Heart right ventricle (tissue), 16 donors: ENCODE data around the gene GABRA6. TPM values are rescaled to one million over a fixed set of nuclear protein-coding genes. Genes with fewer than 3 reads are reported as not detected.

ENCODE experiments used
- ATAC-seq, 8 donors: fragments of 200-7000 bp; cut with Tn5 transposase; one replicate each; pipeline ENCODE4 v1.9.1; 2020; ENCODE audit warnings: mild to moderate bottlenecking in 8 of 8, moderate library complexity in 8 of 8, moderate number of reproducible peaks in 1 of 8
- DNase-seq, 2 donors: peaks; one replicate each; pipeline ENCODE4 v3.0.0-alpha.2; 2020
- H3K27ac ChIP-seq, 10 donors: fragments of 200-600 bp; sonication (generic) in 2 of 10; one replicate each; pipeline versions ENCODE4 v1.5.0 to v1.8.0; 2020 to 2022; ENCODE audit warnings: mild to moderate bottlenecking in 3 of 10
- H3K27me3 ChIP-seq, 7 donors: fragments of 200-600 bp; one replicate each; pipeline ENCODE4 v1.8.0; 2021 to 2022; ENCODE audit warnings: mild to moderate bottlenecking in 2 of 7
- H3K36me3 ChIP-seq, 9 donors: fragments of 200-600 bp; sonication (generic) in 1 of 9; one replicate each; pipeline versions ENCODE4 v1.5.0 to v1.8.0; 2020 to 2022; ENCODE audit warnings: mild to moderate bottlenecking in 2 of 9
- H3K4me1 ChIP-seq, 9 donors: fragments of 200-600 bp; sonication (generic) in 1 of 9; one replicate each; pipeline versions ENCODE4 v1.5.0 to v1.8.0; 2020 to 2022; ENCODE audit warnings: mild to moderate bottlenecking in 4 of 9
- H3K4me3 ChIP-seq, 10 donors: fragments of 200-600 bp; sonication (generic) in 2 of 10; one replicate each; pipeline versions ENCODE4 v1.5.0 to v1.8.0; 2020 to 2022; ENCODE audit warnings: mild to moderate bottlenecking in 7 of 10, moderate library complexity in 2 of 10
- H3K9me3 ChIP-seq, 11 donors: fragments of 200-600 bp in 10 of 11; sonication (generic) in 2 of 11; one replicate each; pipeline versions ENCODE4 v1.5.0 to v1.8.0; 2013 to 2022; ENCODE audit warnings: mild to moderate bottlenecking in 2 of 11, control low read depth in 1 of 11, moderate library complexity in 1 of 11
- WGBS, 2 donors: extraction: QIAGEN DNeasy Blood & Tissue Kit; methylation state at CpG; one replicate each; pipeline ENCODE4 v1.1.7; 2013; ENCODE audit warnings: inconsistent platforms in 1 of 2; 5-methylcytosine and 5-hydroxymethylcytosine counted together
- intact Hi-C, 10 donors: fragments of 100-400 bp; cut with DNase I; formaldehyde crosslinking; loops; one replicate each; pipeline versions ENCODE4 v1.11.1 to v1.14.2; 2022
- polyA plus RNA-seq, 2 donors: library from polyadenylated mRNA; stranded (reverse); fragments of 200-250 nt; gene quantifications; one replicate each; pipeline ENCODE4 v1.2.3, GENCODE V29; 2013
- total RNA-seq, 10 donors: library from RNA; stranded (reverse); fragmentation: NEBNext Ultra II Directional in 3 of 10; extraction: Animal tissue kit (Norgen Biotek cat#: 25700) in 3 of 10; gene quantifications; one replicate each; pipeline versions ENCODE4 v1.2.1 to v1.2.4, GENCODE V29; 2021 to 2023
- TF ChIP-seq, protein P1 (sequence below), 9 donors: fragments of 200-600 bp; sonication (generic) in 2 of 9; IDR thresholded peaks; one replicate each; pipeline versions ENCODE4 v1.5.0 to v1.8.0; 2021 to 2022; ENCODE audit warnings: antibody characterized with exemption in 9 of 9, mild to moderate bottlenecking in 5 of 9, moderate library complexity in 1 of 9
- donor health status: Arrhythmogenic right ventricular cardiomyopathy.
- donor health status: ischemic (EF 13 %, LVEDD 7.1; RV severe dilation, severe dysfunction).
- donor health status: healthy with polysubstance abuse.
- donor health status: DM: no; HTN: yes; CAD: no.
- donor health status: DM: no; HTN: no; CAD: no.
- donor health status: ischemic (EF 25% LVEDD 6.9; RV normal size, moderate dysfunction).
- donor health status: ischemic (EF 25% LVEDD 5.7; RV mildly dilated, moderate dysfunction).
- donor health status: healthy.
- donor health status: DM: yes; HTN: yes; CAD: no.
- donor health status: Ischemic cardiomyopathy.
- donor health status: ischemic (EF 35%, LVEDD 5.7; RV mildly dilated, moderate dysfunction).
- donor health status: nonischemic (EF 11% LVEDD 7.7; RV severe dilation, severe dysfunction).
- donor health status: DM: yes; HTN: yes; CAD: no.
- donor health status: PGD.
- donor health status: ischemic (EF 29% LVEDD 5.4; RV normal size, mild dysfunction).
- donor health status: nonischemic (EF 23%, LVEDD 6.1; RV moderate dilation, normal function).

Gene GABRA6
- total and polyA plus RNA-seq, 12 donors, result not detected

DNA sequence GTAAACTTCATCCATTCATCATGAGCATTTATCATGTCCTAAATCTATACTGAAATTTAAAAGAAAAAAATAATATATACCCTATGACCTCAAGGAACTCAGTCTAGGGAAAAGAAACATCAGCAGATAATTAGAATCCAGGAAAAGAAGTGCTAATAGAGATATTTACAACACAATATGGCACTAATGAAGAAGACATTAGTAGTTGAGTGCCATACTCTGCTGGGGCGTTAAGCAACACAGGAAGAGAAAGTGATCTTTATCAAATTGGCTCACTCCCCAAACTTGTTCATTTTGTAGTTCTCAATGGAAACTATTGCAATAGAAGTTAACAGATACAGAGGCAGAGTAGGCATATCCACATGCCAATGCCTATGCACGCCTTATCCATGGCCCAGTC is 27.5 kb downstream of the GABRA6 start:
- Histone ChIP-seq H3K4me3 (no peak overlapping the region), H3K4me1 (no peaks in the 10 kb centered on the region), H3K27ac (no peak overlapping the region), H3K36me3 (no peaks in the 10 kb centered on the region), H3K27me3 (no peaks in the 10 kb centered on the region), H3K9me3 (peaks cover 0 to 11% (median 0%) of the 10 kb centered on the region in 11 donors)
- ATAC-seq, result no peak
- intact Hi-C loops, result no loop called here
- TF ChIP-seq, protein P1, sequence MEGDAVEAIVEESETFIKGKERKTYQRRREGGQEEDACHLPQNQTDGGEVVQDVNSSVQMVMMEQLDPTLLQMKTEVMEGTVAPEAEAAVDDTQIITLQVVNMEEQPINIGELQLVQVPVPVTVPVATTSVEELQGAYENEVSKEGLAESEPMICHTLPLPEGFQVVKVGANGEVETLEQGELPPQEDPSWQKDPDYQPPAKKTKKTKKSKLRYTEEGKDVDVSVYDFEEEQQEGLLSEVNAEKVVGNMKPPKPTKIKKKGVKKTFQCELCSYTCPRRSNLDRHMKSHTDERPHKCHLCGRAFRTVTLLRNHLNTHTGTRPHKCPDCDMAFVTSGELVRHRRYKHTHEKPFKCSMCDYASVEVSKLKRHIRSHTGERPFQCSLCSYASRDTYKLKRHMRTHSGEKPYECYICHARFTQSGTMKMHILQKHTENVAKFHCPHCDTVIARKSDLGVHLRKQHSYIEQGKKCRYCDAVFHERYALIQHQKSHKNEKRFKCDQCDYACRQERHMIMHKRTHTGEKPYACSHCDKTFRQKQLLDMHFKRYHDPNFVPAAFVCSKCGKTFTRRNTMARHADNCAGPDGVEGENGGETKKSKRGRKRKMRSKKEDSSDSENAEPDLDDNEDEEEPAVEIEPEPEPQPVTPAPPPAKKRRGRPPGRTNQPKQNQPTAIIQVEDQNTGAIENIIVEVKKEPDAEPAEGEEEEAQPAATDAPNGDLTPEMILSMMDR (IDR thresholded peaks at IDR 0.05), result no peak
- no peak for DNase-seq
- WGBS, 2 donors, result 62 to 72% methylated on average over 2 of the region's 2 CpGs

DNA sequence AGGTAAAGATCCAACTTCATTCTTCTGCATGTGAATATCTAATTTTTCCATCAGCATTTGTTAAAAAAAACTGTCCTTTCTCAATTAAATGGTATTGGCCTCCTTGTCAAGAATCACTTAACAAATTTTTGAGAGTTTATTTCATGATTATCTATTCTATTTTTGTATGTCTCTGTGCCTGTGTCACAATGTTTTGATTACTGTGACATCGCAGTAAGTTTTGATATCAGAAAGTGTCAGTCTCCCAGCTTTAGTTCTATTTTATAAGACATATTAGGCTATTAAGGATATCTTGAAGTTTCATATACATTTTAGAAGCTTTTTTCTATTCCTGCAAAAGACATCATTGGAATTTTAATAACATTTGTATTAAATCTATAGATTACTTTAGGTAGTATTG is 33.6 kb downstream of the GABRA6 start:
- no peak overlapping the region for H3K4me3 ChIP-seq
- H3K4me1 ChIP-seq, result no peaks in the 10 kb centered on the region
- 76 to 90% methylated on average over 1 of the region's 1 CpG for WGBS, 2 donors
- H3K9me3 ChIP-seq, result peaks cover 0 to 11% (median 0%) of the 10 kb centered on the region in 11 donors
- no peak overlapping the region for H3K27ac ChIP-seq
- intact Hi-C loops, result no loop called here
- TF ChIP-seq, protein P1 (IDR thresholded peaks at IDR 0.05), result no peak
- no peaks in the 10 kb centered on the region for H3K36me3 ChIP-seq
- no peak for DNase-seq
- ATAC-seq, result no peak
- H3K27me3 ChIP-seq, result no peaks in the 10 kb centered on the region

DNA sequence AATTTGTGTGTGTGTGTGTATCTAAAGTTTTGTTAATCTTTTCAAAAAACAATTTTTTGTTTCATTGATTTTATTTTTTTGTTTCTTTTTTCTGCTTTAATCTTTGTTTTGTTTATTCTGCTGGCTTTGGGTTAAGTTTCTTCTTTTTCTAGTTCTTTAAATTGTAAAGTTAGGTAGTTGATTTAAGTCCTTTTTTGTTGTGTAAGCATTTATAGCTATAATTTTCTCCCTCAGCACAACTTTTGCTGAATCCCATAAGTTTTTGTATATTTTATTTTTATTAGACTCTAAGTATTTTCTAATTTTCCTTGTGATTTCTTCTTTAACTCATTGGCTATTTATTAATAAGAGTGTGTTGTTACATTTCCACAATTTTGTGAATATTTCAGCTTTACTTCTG is 34.9 kb downstream of the GABRA6 start:
- DNase-seq (no peak), ATAC-seq (no peak)
- H3K27ac ChIP-seq, result no peak overlapping the region
- TF ChIP-seq, protein P1 (IDR thresholded peaks at IDR 0.05), result no peak
- intact Hi-C loops, result no loop called here
- H3K27me3 ChIP-seq, result no peaks in the 10 kb centered on the region
- H3K9me3 ChIP-seq, result peaks cover 0 to 7% (median 0%) of the 10 kb centered on the region in 11 donors
- no peak overlapping the region for H3K4me3 ChIP-seq
- no peaks in the 10 kb centered on the region for H3K4me1 ChIP-seq
- no peaks in the 10 kb centered on the region for H3K36me3 ChIP-seq

DNA sequence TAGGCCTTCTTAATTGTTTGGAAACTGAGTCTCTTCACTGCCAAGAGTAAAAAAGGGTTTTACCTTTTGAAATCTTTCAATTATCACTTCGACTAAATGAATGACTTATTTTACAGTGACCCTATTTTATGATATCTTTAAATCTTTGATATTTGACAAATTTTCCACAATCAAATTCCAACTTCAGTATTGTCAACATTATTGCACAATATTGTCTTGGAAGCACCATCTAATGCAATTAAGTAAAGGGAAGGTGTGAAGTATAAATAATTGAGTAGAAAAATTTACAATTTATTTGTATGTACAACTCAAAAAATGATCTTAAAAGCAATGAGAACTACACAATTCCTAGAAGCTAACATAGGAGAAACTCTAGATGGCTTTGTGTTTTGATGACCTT is 49.2 kb downstream of the GABRA6 start:
- DNase-seq (no peak), ATAC-seq (no peak)
- H3K4me3 ChIP-seq, result no peak overlapping the region
- TF ChIP-seq, protein P1 (IDR thresholded peaks at IDR 0.05), result no peak
- 64 to 68% methylated on average over 1 of the region's 1 CpG for WGBS, 2 donors
- no peak overlapping the region for H3K27ac ChIP-seq
- H3K4me1 ChIP-seq, result no peaks in the 10 kb centered on the region
- H3K27me3 ChIP-seq, result no peaks in the 10 kb centered on the region
- peaks cover 0 to 4% (median 0%) of the 10 kb centered on the region in 11 donors for H3K9me3 ChIP-seq
- intact Hi-C loops, result no loop called here
- H3K36me3 ChIP-seq, result no peaks in the 10 kb centered on the region
